ENCODE measurements around the gene ZNF91. TPM values are rescaled to one million over a fixed set of nuclear protein-coding genes. Genes with fewer than 3 reads are reported as not detected.
"Not testable (repeated sequence)": the region's sequence is repeated elsewhere in the genome, so short reads cannot be mapped to it uniquely, and the experiment has no call there.

Gene ZNF91
- total RNA-seq, 1 experiment from 2014 or later = 13.2 TPM

- in situ Hi-C loops (cut with HindIII; ENCODE audit: low pct_unique_long_range_greater_than_20kb, low sequenced_read_pairs) = no loop called here
- DNase-seq (ENCODE audit: low read depth, low spot score) = no peak
Measured at GRCh38 chr19:23294141-23294540, 101.1 kb downstream of the ZNF91 start.

- in situ Hi-C loops (cut with HindIII; ENCODE audit: low pct_unique_long_range_greater_than_20kb, low sequenced_read_pairs); DNase-seq (ENCODE audit: low read depth, low spot score): not testable (repeated sequence)
Measured at GRCh38 chr19:23289966-23290365, 105.3 kb downstream of the ZNF91 start.

Small RNA genes within 50 kb of the gene (small RNA-seq; reads per million reads assigned to genes)
- gene VN1R91P = 0 reads per million in 2 experiments

Other genes starting within 250 kb of the ZNF91 start
- 4.1 and 6.2 TPM in 2 replicates for gene ZNF724, start 145.1 kb downstream of the ZNF91 start, total RNA-seq (2014; rRNA removed; shearing (Covaris generic))